SK-N-SH treated with all-trans-retinoic acid at 6 μM for 48 hours (cell line): ENCODE data around the gene TASP1.

Source experiments
- ATAC-seq: fragments of 200-7000 bp; cut with Tn5 transposase; 3 replicates; pipeline ENCODE4 v1.9.1; 2020; ENCODE audit warnings: mild to moderate bottlenecking, moderate library complexity
- ARNTL ChIP-seq: fragments of 450-650 bp; formaldehyde crosslinking; IDR thresholded peaks from 2 replicates; pipeline ENCODE4 v1.5.0; 2020; ENCODE audit warnings: low read depth, mild to moderate bottlenecking, moderate library complexity, borderline replicate concordance
- BACH2 ChIP-seq: fragments of 250-450 bp; sonication (Bioruptor Pico); IDR thresholded peaks from 2 replicates; pipeline ENCODE4 v1.9.0; 2021; ENCODE audit warnings: mild to moderate bottlenecking, borderline replicate concordance
- CREB5 ChIP-seq: fragments of 250-450 bp; sonication (Bioruptor Pico); IDR thresholded peaks from 2 replicates; pipeline ENCODE4 v1.5.1; 2020; ENCODE audit warnings: low read depth, mild to moderate bottlenecking, moderate library complexity
- CSDC2 ChIP-seq: fragments of 250-450 bp; sonication (Bioruptor Pico); IDR thresholded peaks from 2 replicates; pipeline ENCODE4 v1.5.0; 2020; ENCODE audit warnings: mild to moderate bottlenecking, moderate library complexity
- CSRNP3 ChIP-seq: fragments of 250-450 bp; sonication (Bioruptor Pico); IDR thresholded peaks from 2 replicates; pipeline ENCODE4 v1.5.1; 2021; ENCODE audit warnings: mild to moderate bottlenecking, moderate library complexity
- ESRRG ChIP-seq: fragments of 250-450 bp; sonication (Bioruptor Pico); IDR thresholded peaks from 2 replicates; pipeline ENCODE4 v1.6.1; 2021; ENCODE audit warnings: mild to moderate bottlenecking
- GLIS3 ChIP-seq: fragments of 250-450 bp; sonication (Bioruptor Pico); IDR thresholded peaks from 2 replicates; pipeline ENCODE4 v1.5.0; 2020; ENCODE audit warnings: mild to moderate bottlenecking, moderate library complexity
- ISL1 ChIP-seq: fragments of 250-450 bp; sonication (Bioruptor Pico); IDR thresholded peaks from 2 replicates; pipeline ENCODE4 v2.1.2; 2022; ENCODE audit warnings: mild to moderate bottlenecking, moderate library complexity
- OSR1 ChIP-seq: fragments of 250-450 bp; sonication (Bioruptor Pico); IDR thresholded peaks from 2 replicates; pipeline ENCODE4 v1.8.0; 2022; ENCODE audit warnings: moderate library complexity, mild to moderate bottlenecking, inconsistent platforms
- PATZ1 ChIP-seq: fragments of 250-450 bp; sonication (Bioruptor Pico); IDR thresholded peaks from 2 replicates; pipeline ENCODE4 v1.8.0; 2020; ENCODE audit warnings: mild to moderate bottlenecking, moderate library complexity, borderline replicate concordance
- POU6F1 ChIP-seq: fragments of 250-450 bp; sonication (Bioruptor Pico); IDR thresholded peaks from 2 replicates; pipeline ENCODE4 v1.8.0; 2021; ENCODE audit warnings: low read depth, mild to moderate bottlenecking, moderate library complexity, borderline replicate concordance
- PPARA ChIP-seq: fragments of 250-450 bp; sonication (Bioruptor Pico); IDR thresholded peaks from 2 replicates; pipeline ENCODE4 v1.5.0; 2020; ENCODE audit warnings: mild to moderate bottlenecking, borderline replicate concordance
- RARB ChIP-seq: fragments of 250-450 bp; sonication (Bioruptor Pico); IDR thresholded peaks from 2 replicates; pipeline ENCODE4 v1.8.0; 2021; ENCODE audit warnings: mild to moderate bottlenecking, moderate library complexity
- SNAI2 ChIP-seq: fragments of 250-450 bp; sonication (Bioruptor Pico); IDR thresholded peaks from 2 replicates; pipeline ENCODE4 v1.5.0; 2020; ENCODE audit warnings: mild to moderate bottlenecking, moderate library complexity
- TCF4 ChIP-seq: fragments of 250-450 bp; sonication (Bioruptor Pico); IDR thresholded peaks from 2 replicates; pipeline ENCODE4 v1.8.0; 2021; ENCODE audit warnings: mild to moderate bottlenecking, moderate library complexity, borderline replicate concordance
- TOX ChIP-seq: fragments of 250-450 bp; sonication (Bioruptor Pico); IDR thresholded peaks from 2 replicates; pipeline ENCODE4 v1.8.0; 2021; ENCODE audit warnings: mild to moderate bottlenecking, moderate library complexity, borderline replicate concordance
- TSHZ2 ChIP-seq: fragments of 250-450 bp; sonication (Bioruptor Pico); IDR thresholded peaks from 2 replicates; pipeline ENCODE4 v1.5.0; 2020; ENCODE audit warnings: mild to moderate bottlenecking, moderate library complexity
- ZFP3 ChIP-seq: fragments of 250-450 bp; sonication (Bioruptor Pico); IDR thresholded peaks from 2 replicates; pipeline ENCODE4 v1.5.0; 2020; ENCODE audit warnings: mild to moderate bottlenecking, moderate library complexity
- ZFP30 ChIP-seq: fragments of 450-650 bp; formaldehyde crosslinking; IDR thresholded peaks from 2 replicates; pipeline ENCODE4 v1.5.0; 2022; ENCODE audit warnings: mild to moderate bottlenecking, moderate library complexity
- ZNF565 ChIP-seq: fragments of 450-650 bp; formaldehyde crosslinking; conservative IDR thresholded peaks from 2 replicates; pipeline ENCODE4 v1.5.0; 2020; ENCODE audit warnings: low read depth, mild to moderate bottlenecking, moderate library complexity
- ZNF70 ChIP-seq: fragments of 450-650 bp; formaldehyde crosslinking; IDR thresholded peaks from 2 replicates; pipeline ENCODE4 v1.5.0; 2020; ENCODE audit warnings: mild to moderate bottlenecking, moderate library complexity
- ZNF8 ChIP-seq: fragments of 450-650 bp; formaldehyde crosslinking; IDR thresholded peaks from 2 replicates; pipeline ENCODE4 v1.5.0; 2020; ENCODE audit warnings: mild to moderate bottlenecking, moderate library complexity

Gene TASP1

GRCh38 chr20:13443690-13444089, 195.0 kb downstream of the TASP1 start:
- ATAC-seq: no peak
- no peak for TF ChIP-seq OSR1

GRCh38 chr20:13442986-13443385, 195.7 kb downstream of the TASP1 start:
- TF ChIP-seq PPARA (no peak), ZNF565 (no peak), POU6F1 (CRISPR knock-in tag) (no peak), BACH2 (no peak), SNAI2 (CRISPR knock-in tag) (no peak), PATZ1 (CRISPR knock-in tag) (no peak), ISL1 (CRISPR knock-in tag) (no peak), TCF4 (CRISPR knock-in tag) (no peak), CREB5 (CRISPR knock-in tag) (no peak), ZFP30 (CRISPR knock-in tag) (no peak), OSR1 (no peak), ESRRG (CRISPR knock-in tag) (no peak), RARB (CRISPR knock-in tag) (no peak), ZNF8 (CRISPR knock-in tag) (no peak), ZNF70 (CRISPR knock-in tag) (no peak), ZFP3 (CRISPR knock-in tag) (no peak), TSHZ2 (no peak), CSRNP3 (CRISPR knock-in tag) (no peak), ARNTL (CRISPR knock-in tag) (no peak), GLIS3 (CRISPR knock-in tag) (no peak)
- ATAC-seq: no peak

- ATAC-seq: no peak
- TF ChIP-seq OSR1 (no peak), TCF4 (CRISPR knock-in tag) (no peak), RARB (CRISPR knock-in tag) (no peak), CSDC2 (CRISPR knock-in tag) (no peak), ARNTL (CRISPR knock-in tag) (no peak), ZNF8 (CRISPR knock-in tag) (no peak), ZNF565 (no peak), GLIS3 (CRISPR knock-in tag) (no peak), TOX (CRISPR knock-in tag) (no peak), SNAI2 (CRISPR knock-in tag) (no peak), TSHZ2 (no peak), ZFP3 (CRISPR knock-in tag) (no peak), CREB5 (CRISPR knock-in tag) (no peak)
Measured at GRCh38 chr20:13441388-13441787, 197.3 kb downstream of the TASP1 start.
